ENCODE results near the gene MED27.

Gene MED27

GRCh38 chr9:131845305-131846298 is 234.1 kb downstream of the MED27 start:
- no peak for DNase-seq

DNA sequence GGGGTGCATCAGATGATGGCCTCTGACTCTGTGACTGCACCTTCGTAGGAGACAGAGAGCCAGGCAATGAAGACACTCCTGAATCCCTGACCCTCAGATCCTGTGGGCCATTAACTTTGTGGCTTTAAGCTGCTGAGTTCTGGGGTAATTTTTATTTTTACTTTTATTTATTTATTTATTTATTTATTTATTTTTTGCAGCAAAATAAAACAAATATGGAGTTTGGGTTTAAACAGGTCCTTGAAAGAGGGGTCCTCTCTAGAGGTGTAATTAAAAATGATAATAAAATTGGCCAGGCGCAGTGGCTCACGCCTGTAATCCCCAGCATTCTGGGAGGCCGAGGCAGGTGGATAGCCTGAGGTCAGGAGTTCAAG is 234.9 kb downstream of the MED27 start:
- no peak for DNase-seq

- DNase-seq: no peak
Observed at GRCh38 chr9:131843989-131844744, 235.5 kb downstream of the MED27 start.

GRCh38 chr9:131841765-131842318 is 237.8 kb downstream of the MED27 start:
- DNase-seq: no peak

- no peak for DNase-seq
Observed at GRCh38 chr9:131840751-131841702, 238.6 kb downstream of the MED27 start.

DNA sequence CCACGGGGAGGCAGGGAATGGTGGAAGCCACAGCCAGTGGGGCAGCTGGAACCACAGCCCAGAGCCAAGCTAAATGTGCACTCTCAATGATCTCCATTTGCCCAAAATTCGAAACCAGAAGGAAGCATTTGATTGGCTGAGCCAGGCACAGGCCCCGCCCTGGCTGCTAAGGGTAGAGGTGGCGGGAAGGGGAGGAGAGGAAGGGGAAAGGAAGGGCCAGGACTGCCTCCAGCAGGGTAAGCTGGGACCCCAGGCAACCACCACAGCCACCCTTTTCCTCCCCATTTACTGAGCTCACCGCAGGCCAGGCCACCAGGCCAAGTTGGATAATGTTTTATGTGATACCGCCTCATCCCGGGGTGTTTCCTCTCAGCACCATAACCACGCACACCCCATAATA is 239.4 kb downstream of the MED27 start:
- DNase-seq: no peak

DNA sequence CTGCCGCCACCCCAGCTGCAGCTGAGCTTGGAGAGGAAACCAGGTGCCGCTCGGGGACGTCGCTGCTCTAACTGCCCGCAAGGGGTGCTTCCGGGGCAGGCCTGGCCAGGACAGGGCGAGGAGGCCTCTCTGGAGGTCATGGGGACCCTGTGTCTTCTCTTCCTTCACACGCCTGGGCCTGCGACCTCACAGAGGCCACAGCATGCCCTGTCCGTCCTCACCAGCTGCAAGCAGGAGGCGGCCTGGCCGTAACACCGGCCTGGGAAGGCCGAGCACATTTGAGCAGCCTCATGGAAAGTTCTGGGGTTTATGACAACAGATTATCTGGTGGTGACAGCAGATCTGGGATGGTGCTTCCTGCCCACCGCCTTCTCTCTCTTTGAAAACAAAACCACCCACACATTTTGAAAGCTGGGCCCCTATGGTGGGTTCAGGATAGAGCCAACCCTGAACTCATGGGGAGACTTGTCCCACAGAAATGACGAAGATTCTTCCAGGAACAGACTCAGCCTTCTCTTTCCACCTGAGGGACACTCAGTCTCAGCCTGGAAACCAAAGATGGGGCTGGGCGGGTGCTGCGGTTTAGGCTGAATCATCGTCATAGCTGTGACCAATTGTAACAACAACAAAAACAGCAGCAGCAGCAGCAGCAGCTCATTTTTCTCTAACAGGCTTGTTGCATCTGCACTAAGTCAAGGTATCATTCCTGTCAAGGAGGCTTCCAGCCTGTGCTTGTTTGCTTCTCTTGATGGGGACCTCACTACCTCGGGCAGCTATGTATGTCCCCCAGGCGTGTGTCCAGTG is 240.2 kb downstream of the MED27 start:
- DNase-seq: no peak

GRCh38 chr9:131838530-131839280 is 241.0 kb downstream of the MED27 start:
- no peak for DNase-seq

DNA sequence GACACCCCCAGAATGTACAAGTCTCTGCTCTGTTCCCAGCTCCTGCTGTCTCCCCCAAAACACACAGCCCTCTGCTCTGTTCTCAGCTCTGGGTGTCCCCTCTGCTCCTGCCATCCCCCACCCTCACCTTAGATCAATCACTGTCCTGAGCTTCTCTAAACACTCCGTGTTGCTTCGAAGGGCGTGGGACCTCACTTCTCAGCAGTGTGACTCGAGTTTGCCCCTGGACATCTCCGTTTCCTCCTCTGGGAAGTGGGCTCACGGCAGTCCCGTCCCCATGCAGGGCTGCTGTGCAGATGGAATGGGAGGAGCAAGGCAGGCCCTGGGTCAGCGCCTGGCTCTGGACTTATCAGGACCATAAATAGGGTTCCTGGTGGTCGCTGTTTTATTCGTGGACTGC is 241.8 kb downstream of the MED27 start:
- no peak for DNase-seq

GRCh38 chr9:131837316-131837715 is 242.4 kb downstream of the MED27 start:
- no peak for DNase-seq

- no peak for DNase-seq
Observed at GRCh38 chr9:131836607-131837315, 242.9 kb downstream of the MED27 start.

DNA sequence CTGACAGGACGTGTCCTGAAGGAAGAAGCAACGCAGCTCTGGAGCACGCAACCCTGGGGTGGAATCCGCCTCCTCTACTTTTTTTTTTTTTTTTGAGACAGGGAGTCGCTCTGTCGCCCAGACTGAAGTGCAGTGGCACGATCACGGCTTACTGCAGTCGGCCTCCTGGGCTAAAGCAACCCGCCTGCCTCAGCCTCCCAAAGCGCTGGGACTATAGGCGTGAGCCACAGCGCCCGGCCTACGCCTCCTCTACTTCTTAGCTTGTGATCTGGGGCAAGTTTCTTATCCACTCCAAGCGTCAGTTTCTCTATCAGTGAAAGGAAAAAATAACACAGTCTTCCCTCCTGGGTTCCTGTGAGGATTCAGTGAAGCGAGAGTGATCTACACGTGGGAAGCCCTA is 243.6 kb downstream of the MED27 start:
- no peak for DNase-seq

DNA sequence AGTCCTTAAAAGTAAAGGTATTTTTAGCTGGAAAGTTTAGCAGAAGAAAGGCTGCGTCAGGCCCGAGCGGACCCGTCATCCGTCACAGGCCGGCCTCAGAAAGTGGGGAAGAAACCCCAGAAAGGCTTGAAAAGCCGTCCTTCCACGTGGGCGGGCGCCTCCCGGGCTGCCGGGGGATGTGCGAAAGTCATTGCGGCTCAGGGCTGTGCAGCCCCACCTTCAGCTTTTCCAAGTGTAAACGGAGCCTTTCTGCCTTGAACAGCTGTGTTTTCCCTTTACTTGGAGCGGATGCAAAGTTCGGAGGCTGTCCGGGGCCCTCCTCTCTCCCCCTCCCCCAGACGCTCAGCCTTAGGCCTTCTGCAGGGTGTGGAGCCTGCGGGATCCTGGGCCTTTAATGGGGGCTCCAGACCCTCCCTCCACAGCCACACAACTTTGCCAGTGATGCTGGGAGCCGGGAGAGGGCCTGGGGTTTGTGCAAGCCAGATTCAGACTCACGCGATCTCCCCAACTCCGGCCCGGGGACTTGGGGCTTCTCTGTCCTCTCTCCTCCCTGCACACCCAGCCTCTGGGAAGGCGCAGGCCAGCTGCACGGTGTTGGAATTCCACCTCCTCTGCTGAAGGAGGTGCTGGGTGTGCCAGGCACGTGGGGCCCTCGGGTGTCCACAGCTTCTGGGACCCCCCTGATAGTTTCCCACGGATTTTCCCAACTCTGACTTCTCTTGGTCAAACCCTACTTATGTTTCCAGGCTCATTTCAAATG is 244.3 kb downstream of the MED27 start:
- DNase-seq: no peak

DNA sequence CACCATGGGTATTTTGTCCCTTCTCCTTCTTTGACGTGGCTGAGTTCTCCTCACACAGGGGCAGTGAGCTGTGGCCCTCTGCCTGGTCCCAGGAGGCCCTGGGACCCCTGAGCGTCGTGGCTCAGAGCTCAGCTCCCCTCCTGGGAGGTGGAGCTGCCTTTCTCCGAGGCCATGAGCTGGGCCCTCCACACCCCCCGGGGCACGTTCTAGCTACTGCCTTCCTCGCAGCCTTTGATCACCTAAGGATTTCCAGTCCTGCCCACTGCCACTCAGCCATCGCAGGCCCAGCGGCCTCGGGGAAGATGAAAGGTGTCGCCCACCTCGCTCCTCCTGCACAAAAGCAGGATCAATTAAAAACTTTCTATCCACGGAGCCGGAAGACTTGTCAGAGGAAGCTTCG is 244.9 kb downstream of the MED27 start:
- no peak for DNase-seq

- no peak for DNase-seq
Observed at GRCh38 chr9:131833906-131834305, 245.8 kb downstream of the MED27 start.

DNA sequence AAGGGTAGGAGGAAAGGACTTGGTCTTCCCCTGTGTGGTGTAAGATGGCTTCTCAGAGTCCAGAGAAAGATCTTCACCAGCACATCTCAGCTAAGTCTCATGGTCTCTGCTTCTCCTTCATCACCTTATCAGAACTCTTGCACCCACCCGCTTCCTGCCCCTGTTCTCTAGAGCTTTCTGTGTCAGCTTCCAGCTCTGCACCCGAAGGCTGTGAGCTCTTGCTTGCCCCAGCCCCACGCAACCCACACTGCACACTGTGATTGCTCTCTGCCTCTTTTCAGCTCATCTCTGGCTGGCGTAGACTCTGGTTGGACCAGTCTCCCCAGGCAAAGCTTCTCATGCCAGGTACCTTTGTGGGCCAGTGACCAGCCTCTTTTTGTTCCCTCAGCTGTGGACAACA is 246.6 kb downstream of the MED27 start:
- no peak for DNase-seq

- DNase-seq: no peak
Observed at GRCh38 chr9:131831380-131832165, 248.1 kb downstream of the MED27 start.

- DNase-seq: no peak
Observed at GRCh38 chr9:131827821-131828369, 251.8 kb downstream of the MED27 start.

Measured in NCI-H1105 treated with DMSO at 0.1 percent for 48 hours (cell line).